Heart right ventricle (tissue), 16 donors: ENCODE measurements around the gene ALPL. TPM values are rescaled to one million over a fixed set of nuclear protein-coding genes. Genes with fewer than 3 reads are reported as not detected.
"Not testable (repeated sequence)": the region's sequence is repeated elsewhere in the genome, so short reads cannot be mapped to it uniquely, and the experiment has no call there.

Source experiments
- ATAC-seq, 8 donors: fragments of 200-7000 bp; cut with Tn5 transposase; one replicate each; pipeline ENCODE4 v1.9.1; 2020; ENCODE audit warnings: mild to moderate bottlenecking in 8 of 8, moderate library complexity in 8 of 8, moderate number of reproducible peaks in 1 of 8
- DNase-seq, 2 donors: peaks; one replicate each; pipeline ENCODE4 v3.0.0-alpha.2; 2020
- H3K27ac ChIP-seq, 10 donors: fragments of 200-600 bp; sonication (generic) in 2 of 10; one replicate each; pipeline versions ENCODE4 v1.5.0 to v1.8.0; 2020 to 2022; ENCODE audit warnings: mild to moderate bottlenecking in 3 of 10
- H3K27me3 ChIP-seq, 7 donors: fragments of 200-600 bp; one replicate each; pipeline ENCODE4 v1.8.0; 2021 to 2022; ENCODE audit warnings: mild to moderate bottlenecking in 2 of 7
- H3K36me3 ChIP-seq, 9 donors: fragments of 200-600 bp; sonication (generic) in 1 of 9; one replicate each; pipeline versions ENCODE4 v1.5.0 to v1.8.0; 2020 to 2022; ENCODE audit warnings: mild to moderate bottlenecking in 2 of 9
- H3K4me1 ChIP-seq, 9 donors: fragments of 200-600 bp; sonication (generic) in 1 of 9; one replicate each; pipeline versions ENCODE4 v1.5.0 to v1.8.0; 2020 to 2022; ENCODE audit warnings: mild to moderate bottlenecking in 4 of 9
- H3K4me3 ChIP-seq, 10 donors: fragments of 200-600 bp; sonication (generic) in 2 of 10; one replicate each; pipeline versions ENCODE4 v1.5.0 to v1.8.0; 2020 to 2022; ENCODE audit warnings: mild to moderate bottlenecking in 7 of 10, moderate library complexity in 2 of 10
- H3K9me3 ChIP-seq, 11 donors: fragments of 200-600 bp in 10 of 11; sonication (generic) in 2 of 11; one replicate each; pipeline versions ENCODE4 v1.5.0 to v1.8.0; 2013 to 2022; ENCODE audit warnings: mild to moderate bottlenecking in 2 of 11, control low read depth in 1 of 11, moderate library complexity in 1 of 11
- WGBS, 2 donors: extraction: QIAGEN DNeasy Blood & Tissue Kit; methylation state at CpG; one replicate each; pipeline ENCODE4 v1.1.7; 2013; ENCODE audit warnings: inconsistent platforms in 1 of 2; 5-methylcytosine and 5-hydroxymethylcytosine counted together
- intact Hi-C, 10 donors: fragments of 100-400 bp; cut with DNase I; formaldehyde crosslinking; loops; one replicate each; pipeline versions ENCODE4 v1.11.1 to v1.14.2; 2022
- polyA plus RNA-seq, 2 donors: library from polyadenylated mRNA; stranded (reverse); fragments of 200-250 nt; gene quantifications; one replicate each; pipeline ENCODE4 v1.2.3, GENCODE V29; 2013
- total RNA-seq, 10 donors: library from RNA; stranded (reverse); fragmentation: NEBNext Ultra II Directional in 3 of 10; extraction: Animal tissue kit (Norgen Biotek cat#: 25700) in 3 of 10; gene quantifications; one replicate each; pipeline versions ENCODE4 v1.2.1 to v1.2.4, GENCODE V29; 2021 to 2023
- TF ChIP-seq, protein P1 (sequence below), 9 donors: fragments of 200-600 bp; sonication (generic) in 2 of 9; IDR thresholded peaks; one replicate each; pipeline versions ENCODE4 v1.5.0 to v1.8.0; 2021 to 2022; ENCODE audit warnings: antibody characterized with exemption in 9 of 9, mild to moderate bottlenecking in 5 of 9, moderate library complexity in 1 of 9
- donor health status: Arrhythmogenic right ventricular cardiomyopathy.
- donor health status: ischemic (EF 13 %, LVEDD 7.1; RV severe dilation, severe dysfunction).
- donor health status: healthy with polysubstance abuse.
- donor health status: DM: no; HTN: yes; CAD: no.
- donor health status: DM: no; HTN: no; CAD: no.
- donor health status: ischemic (EF 25% LVEDD 6.9; RV normal size, moderate dysfunction).
- donor health status: ischemic (EF 25% LVEDD 5.7; RV mildly dilated, moderate dysfunction).
- donor health status: healthy.
- donor health status: DM: yes; HTN: yes; CAD: no.
- donor health status: Ischemic cardiomyopathy.
- donor health status: ischemic (EF 35%, LVEDD 5.7; RV mildly dilated, moderate dysfunction).
- donor health status: nonischemic (EF 11% LVEDD 7.7; RV severe dilation, severe dysfunction).
- donor health status: DM: yes; HTN: yes; CAD: no.
- donor health status: PGD.
- donor health status: ischemic (EF 29% LVEDD 5.4; RV normal size, mild dysfunction).
- donor health status: nonischemic (EF 23%, LVEDD 6.1; RV moderate dilation, normal function).

Gene ALPL
- total and polyA plus RNA-seq, 12 donors: 7.1 to 21.1 (median 9.3) TPM

DNA sequence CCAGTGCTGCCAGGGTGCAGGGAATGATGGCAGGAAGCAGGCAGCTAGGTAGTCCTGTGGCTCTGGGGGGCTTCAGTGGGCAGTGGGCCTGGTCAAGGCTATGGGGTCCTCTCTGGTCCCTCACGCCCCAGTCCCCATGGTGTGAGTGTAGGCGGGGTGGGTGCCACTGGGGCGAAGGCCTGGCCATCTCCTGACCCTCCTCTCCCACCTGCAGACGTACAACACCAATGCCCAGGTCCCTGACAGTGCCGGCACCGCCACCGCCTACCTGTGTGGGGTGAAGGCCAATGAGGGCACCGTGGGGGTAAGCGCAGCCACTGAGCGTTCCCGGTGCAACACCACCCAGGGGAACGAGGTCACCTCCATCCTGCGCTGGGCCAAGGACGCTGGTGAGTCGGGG is 53.7 kb downstream of the ALPL start:
- Histone ChIP-seq H3K36me3 (peaks cover 0 to 3% (median 0%) of the 10 kb centered on the region in 9 donors), H3K4me3 (no peak overlapping the region), H3K4me1 (peaks cover 0 to 5% (median 0%) of the 10 kb centered on the region in 9 donors), H3K9me3 (no peaks in the 10 kb centered on the region), H3K27me3 (peaks cover 0 to 6% (median 0%) of the 10 kb centered on the region in 7 donors), H3K27ac (no peak overlapping the region)
- ATAC-seq (no peak), DNase-seq (no peak)
- 93 to 95% methylated on average over 15 of the region's 15 CpGs for WGBS, 2 donors
- intact Hi-C loops: loop anchor here in 1 of 10 donors (5.0 kb wide), 1 partner anchor 36 kb away; no protein-coding TSS in a partner anchor
- TF ChIP-seq, protein P1, sequence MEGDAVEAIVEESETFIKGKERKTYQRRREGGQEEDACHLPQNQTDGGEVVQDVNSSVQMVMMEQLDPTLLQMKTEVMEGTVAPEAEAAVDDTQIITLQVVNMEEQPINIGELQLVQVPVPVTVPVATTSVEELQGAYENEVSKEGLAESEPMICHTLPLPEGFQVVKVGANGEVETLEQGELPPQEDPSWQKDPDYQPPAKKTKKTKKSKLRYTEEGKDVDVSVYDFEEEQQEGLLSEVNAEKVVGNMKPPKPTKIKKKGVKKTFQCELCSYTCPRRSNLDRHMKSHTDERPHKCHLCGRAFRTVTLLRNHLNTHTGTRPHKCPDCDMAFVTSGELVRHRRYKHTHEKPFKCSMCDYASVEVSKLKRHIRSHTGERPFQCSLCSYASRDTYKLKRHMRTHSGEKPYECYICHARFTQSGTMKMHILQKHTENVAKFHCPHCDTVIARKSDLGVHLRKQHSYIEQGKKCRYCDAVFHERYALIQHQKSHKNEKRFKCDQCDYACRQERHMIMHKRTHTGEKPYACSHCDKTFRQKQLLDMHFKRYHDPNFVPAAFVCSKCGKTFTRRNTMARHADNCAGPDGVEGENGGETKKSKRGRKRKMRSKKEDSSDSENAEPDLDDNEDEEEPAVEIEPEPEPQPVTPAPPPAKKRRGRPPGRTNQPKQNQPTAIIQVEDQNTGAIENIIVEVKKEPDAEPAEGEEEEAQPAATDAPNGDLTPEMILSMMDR (IDR thresholded peaks at IDR 0.05): no peak

DNA sequence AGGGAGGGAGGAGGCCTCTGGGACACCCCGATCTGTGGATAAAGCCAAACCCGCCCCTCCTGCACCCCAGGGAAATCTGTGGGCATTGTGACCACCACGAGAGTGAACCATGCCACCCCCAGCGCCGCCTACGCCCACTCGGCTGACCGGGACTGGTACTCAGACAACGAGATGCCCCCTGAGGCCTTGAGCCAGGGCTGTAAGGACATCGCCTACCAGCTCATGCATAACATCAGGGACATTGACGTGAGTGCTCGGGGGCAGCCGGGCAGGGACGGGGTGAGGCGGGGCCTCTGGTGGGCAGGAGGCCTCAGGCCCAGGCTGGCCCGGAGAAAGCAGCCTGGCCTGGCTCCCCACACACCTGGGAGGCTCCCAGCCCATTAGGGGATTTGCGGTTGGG is 54.7 kb downstream of the ALPL start:
- Histone ChIP-seq H3K9me3 (no peaks in the 10 kb centered on the region), H3K4me3 (no peak overlapping the region), H3K4me1 (peaks cover 0 to 5% (median 0%) of the 10 kb centered on the region in 9 donors), H3K27ac (no peak overlapping the region), H3K36me3 (peaks cover 0 to 3% (median 0%) of the 10 kb centered on the region in 9 donors), H3K27me3 (peaks cover 0 to 2% (median 0%) of the 10 kb centered on the region in 7 donors)
- ATAC-seq: no peak
- 92% methylated on average over 17 of the region's 17 CpGs for WGBS, 2 donors
- intact Hi-C loops: loop anchor here in 1 of 10 donors (5.0 kb wide), 1 partner anchor 37 kb away; no protein-coding TSS in a partner anchor
- TF ChIP-seq, protein P1 (IDR thresholded peaks at IDR 0.05): no peak
- no peak for DNase-seq

DNA sequence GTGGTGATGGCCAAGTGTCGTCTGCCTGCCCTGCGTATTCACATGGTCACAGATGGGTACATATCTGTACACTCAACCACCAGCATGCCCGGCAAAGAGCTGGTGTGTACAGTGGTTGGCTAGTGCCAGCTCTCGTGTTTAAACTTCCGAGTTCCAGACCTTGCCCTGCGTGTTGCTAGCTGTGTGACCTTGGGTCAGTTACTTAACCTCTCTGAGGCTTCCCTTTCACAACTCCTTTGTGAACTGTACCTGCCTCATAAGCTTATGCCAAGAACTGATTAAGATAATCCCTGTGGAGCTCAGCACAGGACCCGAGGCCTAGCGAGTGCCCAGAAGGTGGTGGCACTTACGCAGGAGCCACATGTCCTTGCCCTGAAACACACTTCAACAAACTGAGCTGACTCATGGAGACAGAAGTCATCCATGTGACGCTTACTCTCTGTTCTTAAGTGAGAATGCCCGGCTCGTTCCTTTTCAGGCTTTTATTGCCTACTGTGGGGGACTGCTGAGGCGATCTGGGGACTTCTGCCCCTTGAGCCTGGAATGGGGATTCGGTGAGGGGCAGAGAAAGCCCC is 55.4 kb downstream of the ALPL start:
- DNase-seq (no peak), ATAC-seq (peak in 1 of 8 donors; percentile 44)
- H3K36me3 ChIP-seq: peaks cover 0 to 3% (median 0%) of the 10 kb centered on the region in 9 donors
- TF ChIP-seq, protein P1 (IDR thresholded peaks at IDR 0.05): no peak
- H3K4me1 ChIP-seq: peaks cover 0 to 5% (median 0%) of the 10 kb centered on the region in 9 donors
- no peak overlapping the region for H3K27ac ChIP-seq
- no peaks in the 10 kb centered on the region for H3K9me3 ChIP-seq
- WGBS, 2 donors: 88 to 94% methylated on average over 14 of the region's 14 CpGs
- H3K4me3 ChIP-seq: no peak overlapping the region
- H3K27me3 ChIP-seq: no peaks in the 10 kb centered on the region
- intact Hi-C loops: loop anchor here in 1 of 10 donors (5.0 kb wide), 1 partner anchor 37 kb away; no protein-coding TSS in a partner anchor

DNA sequence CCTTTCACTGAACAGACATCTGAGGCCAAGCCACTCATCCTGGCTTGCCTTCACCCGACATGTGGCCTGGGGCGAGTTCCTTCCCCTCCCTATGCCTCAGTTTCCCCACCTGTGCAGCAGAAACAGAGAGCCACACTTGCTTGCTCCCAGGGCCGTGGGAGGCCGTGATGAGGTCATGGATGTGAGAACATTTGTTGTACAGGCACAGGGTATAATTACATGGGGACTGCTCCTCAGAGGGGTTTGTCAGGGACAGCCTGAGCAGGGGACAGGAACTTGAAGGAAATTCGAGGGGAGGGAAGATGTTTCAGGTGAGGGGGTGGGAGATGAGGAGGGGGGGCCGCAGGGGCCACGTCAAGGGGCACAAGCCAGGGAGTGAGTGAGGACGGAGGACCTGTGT is 56.1 kb downstream of the ALPL start:
- Histone ChIP-seq H3K27me3 (no peaks in the 10 kb centered on the region), H3K27ac (no peak overlapping the region), H3K4me3 (no peak overlapping the region), H3K4me1 (peaks cover 0 to 5% (median 0%) of the 10 kb centered on the region in 9 donors), H3K36me3 (peaks cover 0 to 3% (median 0%) of the 10 kb centered on the region in 9 donors), H3K9me3 (no peaks in the 10 kb centered on the region)
- no peak for ATAC-seq
- intact Hi-C loops: no loop called here
- DNase-seq: no peak
- TF ChIP-seq, protein P1 (IDR thresholded peaks at IDR 0.05): no peak
- WGBS, 2 donors: 63 to 75% methylated on average over 8 of the region's 8 CpGs

DNA sequence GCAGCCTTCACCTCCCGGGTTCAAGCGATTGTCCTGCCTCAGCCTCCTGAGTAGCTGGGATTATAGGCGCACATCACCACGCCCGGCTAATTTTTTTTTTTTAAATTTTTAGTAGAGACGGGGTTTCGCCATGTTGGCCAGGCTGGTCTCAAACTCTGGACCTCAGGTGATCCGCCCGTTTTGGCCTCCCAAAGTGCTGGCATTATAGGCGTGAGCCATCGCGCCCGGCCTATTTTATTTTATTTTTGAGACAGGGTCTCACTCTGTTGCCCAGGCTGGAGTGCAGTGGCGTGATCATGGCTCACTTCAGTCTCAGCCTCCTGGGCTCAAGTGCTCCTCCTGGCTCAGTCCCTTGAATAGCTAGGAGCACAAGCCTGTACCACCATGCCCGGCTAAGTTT is 57.1 kb downstream of the ALPL start:
- ATAC-seq, H3K36me3 ChIP-seq, DNase-seq, H3K4me3 ChIP-seq, H3K27me3 ChIP-seq, H3K27ac ChIP-seq, H3K4me1 ChIP-seq, intact Hi-C loops, H3K9me3 ChIP-seq: not testable (repeated sequence)
- WGBS, 2 donors: 92 to 95% methylated on average over 15 of the region's 15 CpGs
